ENCODE data around the gene MYORG. TPM values are rescaled to one million over a fixed set of nuclear protein-coding genes. Genes with fewer than 3 reads are reported as not detected.

The MYORG gene
- 1 to 10 TPM; 2.2 to 2.3 TPM for total RNA-seq

- Mint-ChIP-seq H3K4me3 (peak within 1 kb of the TSS; percentile 76), H3K27me3 (no peaks in the 10 kb centered on the region), H3K36me3 (ENCODE audit: low read depth) (peaks cover 5% of the 10 kb centered on the region), H3K27ac (peak within 1 kb of the TSS; percentile 62), H3K4me1 (peaks cover 36% of the 10 kb centered on the region), H3K9me3 (ENCODE audit: low read depth) (no peaks in the 10 kb centered on the region)
- CTCF ChIA-PET = interaction anchor here (0.6 to 9.2 kb wide), 13 partner anchors 8 to 703 kb away, joined by 3 to 76 read pairs (median 3); partner anchors contain the start of genes DCTN3, FANCG and UBAP1
- ATAC-seq = peak; percentile 82
- POLR2A ChIA-PET = interaction anchor here (0.6 kb wide), 4 partner anchors 72 to 324 kb away, joined by 3 to 4 read pairs (median 4); no protein-coding TSS in a partner anchor
- peak; percentile 98 for DNase-seq
- intact Hi-C loops (cut with DNase I, micrococcal nuclease) = loop anchor here (1.0 to 5.0 kb wide), 14 partner anchors 47 to 1112 kb away; partner anchors contain the start of genes DCAF12 (in 2 of the 2), DNAI1 (in 2 of the 2), FAM219A (in 2 of the 2) and KIF24 (in 2 of the 2)
These were observed at the start of gene MYORG for GRCh38 chr9:34376596-34377403. TSS of gene MYORG (minus strand) at chr9:34376898. CDS start at chr9:34372943, 3,955 bp downstream.

GRCh38 chr9:34419716-34420504 lies 43.2 kb upstream of the MYORG start:
- CTCF ChIA-PET = interaction anchor here (0.6 to 1.8 kb wide), 3 partner anchors 16 to 184 kb away, joined by 4 to 10 read pairs (median 4); no protein-coding TSS in a partner anchor
- intact Hi-C loops (cut with DNase I, micrococcal nuclease) = no loop called here
- H3K27me3 Mint-ChIP-seq = no peaks in the 10 kb centered on the region
- no peak overlapping the region for H3K27ac Mint-ChIP-seq
- ATAC-seq (no peak), DNase-seq (no peak)
- H3K4me3 Mint-ChIP-seq = no peak overlapping the region
- POLR2A ChIA-PET = no interaction called here
- no peaks in the 10 kb centered on the region for H3K9me3 Mint-ChIP-seq (ENCODE audit: low read depth)
- no peaks in the 10 kb centered on the region for H3K4me1 Mint-ChIP-seq
- no peaks in the 10 kb centered on the region for H3K36me3 Mint-ChIP-seq (ENCODE audit: low read depth)

GRCh38 chr9:34417734-34418133 lies 41.0 kb upstream of the MYORG start:
- Mint-ChIP-seq H3K4me3 (no peak overlapping the region), H3K27ac (peak overlapping the region; percentile 19), H3K36me3 (ENCODE audit: low read depth) (no peaks in the 10 kb centered on the region), H3K27me3 (no peaks in the 10 kb centered on the region), H3K9me3 (ENCODE audit: low read depth) (no peaks in the 10 kb centered on the region), H3K4me1 (no peaks in the 10 kb centered on the region)
- ATAC-seq (no peak), DNase-seq (no peak)
- ChIA-PET POLR2A (no interaction called here), CTCF (interaction anchor here (0.6 to 3.9 kb wide), 4 partner anchors 14 to 322 kb away, joined by 3 to 26 read pairs (median 4); no protein-coding TSS in a partner anchor)
- intact Hi-C loops (cut with DNase I, micrococcal nuclease) = no loop called here

GRCh38 chr9:34413231-34413852 lies 36.6 kb upstream of the MYORG start:
- intact Hi-C loops (cut with DNase I, micrococcal nuclease) = loop anchor here in 1 of 2 experiments (5.0 kb wide), 1 partner anchor 79 kb away; no protein-coding TSS in a partner anchor
- CTCF ChIA-PET = interaction anchor here (0.5 to 2.2 kb wide), 3 partner anchors 9 to 1108 kb away, joined by 3 to 15 read pairs (median 3); no protein-coding TSS in a partner anchor
- H3K4me3 Mint-ChIP-seq = no peak overlapping the region

GRCh38 chr9:34412336-34412735 lies 35.6 kb upstream of the MYORG start:
- H3K36me3 Mint-ChIP-seq (ENCODE audit: low read depth) = no peaks in the 10 kb centered on the region
- H3K9me3 Mint-ChIP-seq (ENCODE audit: low read depth) = no peaks in the 10 kb centered on the region
- H3K27me3 Mint-ChIP-seq = no peaks in the 10 kb centered on the region
- ChIA-PET POLR2A (no interaction called here), CTCF (interaction anchor here (1.2 to 2.2 kb wide), 2 partner anchors 8 to 19 kb away, joined by 3 to 15 read pairs; no protein-coding TSS in a partner anchor)
- H3K27ac Mint-ChIP-seq = no peak overlapping the region
- DNase-seq = no peak
- no peak overlapping the region for H3K4me3 Mint-ChIP-seq
- intact Hi-C loops (cut with DNase I, micrococcal nuclease) = loop anchor here in 1 of 2 experiments (5.0 kb wide), 1 partner anchor 80 kb away; no protein-coding TSS in a partner anchor
- ATAC-seq = no peak
- no peaks in the 10 kb centered on the region for H3K4me1 Mint-ChIP-seq

More at GRCh38 chr9:34413231-34413852, 36.6 kb upstream of the MYORG start:
- Mint-ChIP-seq H3K27ac (no peak overlapping the region), H3K4me1 (no peaks in the 10 kb centered on the region), H3K36me3 (ENCODE audit: low read depth) (no peaks in the 10 kb centered on the region), H3K9me3 (ENCODE audit: low read depth) (no peaks in the 10 kb centered on the region), H3K27me3 (no peaks in the 10 kb centered on the region)
- peak; percentile 53 for ATAC-seq
- DNase-seq = peak; percentile 72
- POLR2A ChIA-PET = no interaction called here

- Mint-ChIP-seq H3K4me1 (no peaks in the 10 kb centered on the region), H3K4me3 (no peak overlapping the region), H3K27ac (no peak overlapping the region), H3K27me3 (no peaks in the 10 kb centered on the region), H3K36me3 (ENCODE audit: low read depth) (no peaks in the 10 kb centered on the region), H3K9me3 (ENCODE audit: low read depth) (no peaks in the 10 kb centered on the region)
- ChIA-PET CTCF (interaction anchor here (1.0 kb wide), 1 partner anchor 91 kb away, joined by 3 read pairs; no protein-coding TSS in a partner anchor), POLR2A (no interaction called here)
- intact Hi-C loops (cut with DNase I, micrococcal nuclease) = no loop called here
- no peak for DNase-seq
- no peak for ATAC-seq
These were observed 32.5 kb upstream of the MYORG start for GRCh38 chr9:34409154-34409553.

GRCh38 chr9:34408173-34408572 lies 31.5 kb upstream of the MYORG start:
- intact Hi-C loops (cut with DNase I, micrococcal nuclease) = no loop called here
- Mint-ChIP-seq H3K36me3 (ENCODE audit: low read depth) (no peaks in the 10 kb centered on the region), H3K27me3 (no peaks in the 10 kb centered on the region), H3K4me3 (no peak overlapping the region), H3K4me1 (no peaks in the 10 kb centered on the region), H3K27ac (no peak overlapping the region), H3K9me3 (ENCODE audit: low read depth) (no peaks in the 10 kb centered on the region)
- ChIA-PET CTCF (interaction anchor here (1.0 kb wide), 1 partner anchor 92 kb away, joined by 3 read pairs; no protein-coding TSS in a partner anchor), POLR2A (no interaction called here)
- DNase-seq (no peak), ATAC-seq (no peak)

- CTCF ChIA-PET = interaction anchor here (4.6 kb wide), 1 partner anchor 95 kb away, joined by 36 read pairs; no protein-coding TSS in a partner anchor
- Mint-ChIP-seq H3K4me3 (no peak overlapping the region), H3K9me3 (ENCODE audit: low read depth) (no peaks in the 10 kb centered on the region)
These were observed 29.5 kb upstream of the MYORG start for GRCh38 chr9:34406219-34406618.

GRCh38 chr9:34405719-34406118 lies 29.0 kb upstream of the MYORG start:
- no peak overlapping the region for H3K27ac Mint-ChIP-seq
- ChIA-PET CTCF (interaction anchor here (0.9 to 4.6 kb wide), 4 partner anchors 95 to 157 kb away, joined by 3 to 36 read pairs (median 11); no protein-coding TSS in a partner anchor), POLR2A (no interaction called here)
- H3K9me3 Mint-ChIP-seq (ENCODE audit: low read depth) = no peaks in the 10 kb centered on the region
- H3K27me3 Mint-ChIP-seq = no peaks in the 10 kb centered on the region
- intact Hi-C loops (cut with DNase I, micrococcal nuclease) = no loop called here
- ATAC-seq = no peak
- DNase-seq = no peak
- peaks cover 5% of the 10 kb centered on the region for H3K36me3 Mint-ChIP-seq (ENCODE audit: low read depth)
- H3K4me3 Mint-ChIP-seq = no peak overlapping the region
- H3K4me1 Mint-ChIP-seq = no peaks in the 10 kb centered on the region

More at GRCh38 chr9:34406219-34406618, 29.5 kb upstream of the MYORG start:
- intact Hi-C loops (cut with DNase I, micrococcal nuclease) = no loop called here
- POLR2A ChIA-PET = no interaction called here
- DNase-seq (no peak), ATAC-seq (no peak)
- Mint-ChIP-seq H3K36me3 (ENCODE audit: low read depth) (peaks cover 5% of the 10 kb centered on the region), H3K27ac (no peak overlapping the region), H3K27me3 (no peaks in the 10 kb centered on the region), H3K4me1 (no peaks in the 10 kb centered on the region)

GRCh38 chr9:34403554-34404380 lies 27.1 kb upstream of the MYORG start:
- intact Hi-C loops (cut with DNase I, micrococcal nuclease) = loop anchor here (1.0 kb wide), 4 partner anchors 97 to 200 kb away; no protein-coding TSS in a partner anchor
- POLR2A ChIA-PET = no interaction called here
- H3K36me3 Mint-ChIP-seq (ENCODE audit: low read depth) = peaks cover 8% of the 10 kb centered on the region
- H3K4me1 Mint-ChIP-seq = no peaks in the 10 kb centered on the region
- CTCF ChIA-PET = interaction anchor here (0.5 to 4.6 kb wide), 70 partner anchors 9 to 1128 kb away, joined by 3 to 36 read pairs (median 4); partner anchors contain the start of genes DCTN3, MYORG and SIGMAR1
- DNase-seq (peak; percentile 76), ATAC-seq (peak; percentile 16)
- no peaks in the 10 kb centered on the region for H3K27me3 Mint-ChIP-seq
- H3K9me3 Mint-ChIP-seq (ENCODE audit: low read depth) = no peaks in the 10 kb centered on the region
- H3K4me3 Mint-ChIP-seq = no peak overlapping the region
- H3K27ac Mint-ChIP-seq = no peak overlapping the region

All from activated CD4-positive, alpha-beta T cell treated with anti-CD3 and anti-CD28 coated beads for 36 hours (primary cell).